HepG2 (cell line): ENCODE measurements around the gene ACAT2. TPM values are rescaled to one million over a fixed set of nuclear protein-coding genes. Genes with fewer than 3 reads are reported as not detected.

ENCODE experiments used
- ARNT2 ChIP-seq: sonication (generic); formaldehyde crosslinking; IDR thresholded peaks from 2 replicates; pipeline ENCODE4 v1.8.0; 2022; ENCODE audit warnings: mild to moderate bottlenecking, low read depth, missing genetic modification reagents, moderate library complexity
- HHEX ChIP-seq: IDR thresholded peaks from 2 replicates; pipeline ENCODE4 v1.6.1; 2016; ENCODE audit warnings: control low read depth
- MAZ ChIP-seq, 2 experiments: sonication (generic) in 1 of 2; formaldehyde crosslinking in 1 of 2; IDR thresholded peaks; 2 replicates each; pipeline versions ENCODE4 v1.5.0 to v1.6.1; 2012 to 2020; ENCODE audit warnings: low read depth in 2 of 2, mild to moderate bottlenecking in 2 of 2, borderline replicate concordance in 1 of 2, improper control_type of control experiment in 1 of 2, low read length in 1 of 2, missing genetic modification reagents in 1 of 2, moderate library complexity in 1 of 2
- MEIS2 ChIP-seq: sonication (generic); formaldehyde crosslinking; IDR thresholded peaks from 2 replicates; pipeline ENCODE4 v1.9.0; 2021; ENCODE audit warnings: mild to moderate bottlenecking, missing genetic modification reagents
- NAIF1 ChIP-seq: sonication (generic); formaldehyde crosslinking; IDR thresholded peaks from 2 replicates; pipeline ENCODE4 v1.5.0; 2020; ENCODE audit warnings: mild to moderate bottlenecking, missing genetic modification reagents, borderline replicate concordance
- PHF21A ChIP-seq: sonication (generic); formaldehyde crosslinking; IDR thresholded peaks from 2 replicates; pipeline ENCODE4 v1.5.0; 2020; ENCODE audit warnings: mild to moderate bottlenecking, missing genetic modification reagents
- PRMT3 ChIP-seq: sonication (generic); formaldehyde crosslinking; IDR thresholded peaks from 2 replicates; pipeline ENCODE4 v1.8.1; 2022; ENCODE audit warnings: low read depth, mild to moderate bottlenecking, moderate library complexity, missing genetic modification reagents, borderline replicate concordance
- SSRP1 ChIP-seq: IDR thresholded peaks from 2 replicates; pipeline ENCODE4 v1.6.1; 2016; ENCODE audit warnings: control low read depth
- TBX2 ChIP-seq: sonication (generic); formaldehyde crosslinking; IDR thresholded peaks from 2 replicates; pipeline ENCODE4 v1.5.0; 2020; ENCODE audit warnings: missing genetic modification reagents, mild to moderate bottlenecking, borderline replicate concordance
- TCF12 ChIP-seq, 2 experiments: fragments of 450-650 bp in 1 of 2; sonication (generic) in 1 of 2; formaldehyde crosslinking in 1 of 2; IDR thresholded peaks; 2 replicates each; pipeline versions ENCODE4 v1.6.1 to v1.8.0; 2017 to 2022; ENCODE audit warnings: antibody characterized with exemption in 1 of 2, mild to moderate bottlenecking in 1 of 2, missing genetic modification reagents in 1 of 2, moderate library complexity in 1 of 2
- ZNF124 ChIP-seq: sonication (generic); formaldehyde crosslinking; IDR thresholded peaks from 2 replicates; pipeline ENCODE4 v1.4.0; 2020; ENCODE audit warnings: missing genetic modification reagents
- ZNF256 ChIP-seq: sonication (generic); formaldehyde crosslinking; conservative IDR thresholded peaks from 2 replicates; pipeline ENCODE4 v1.4.0; 2020; ENCODE audit warnings: missing genetic modification reagents
- polyA plus RNA-seq, 8 experiments: library from polyadenylated mRNA; depleted of rRNA in 3 of 8; stranded (reverse) in 7 of 8; unstranded in 1 of 8; fragments of >200 nt; fragmentation: Illumina TruSeq in 4 of 8; extraction: Trizol in 4 of 8; gene quantifications; 2 replicates each; pipeline versions ENCODE4 v1.2.1 to v1.2.3, GENCODE V29; 2011 to 2016; ENCODE audit warnings: low read depth in 4 of 8, missing spikeins in 1 of 8, mixed read lengths in 1 of 8; ENCODE audit not compliant: insufficient read depth in 1 of 8
- total RNA-seq, 5 experiments: library from RNA; depleted of rRNA; stranded (reverse); fragments of >200 nt; fragmentation: Illumina TruSeq; extraction: Trizol; gene quantifications; 2 replicates each; pipeline ENCODE4 v1.2.3, GENCODE V29; 2016; ENCODE audit warnings: low read depth in 1 of 5
- TF ChIP-seq, protein P1 (sequence below): IDR thresholded peaks from 2 replicates; pipeline ENCODE4 v1.6.1; 2016; ENCODE audit warnings: low read depth, missing genetic modification reagents, missing compliant biosample characterization
- TF ChIP-seq, protein P2 (sequence below): sonication (generic); formaldehyde crosslinking; conservative IDR thresholded peaks from 2 replicates; pipeline ENCODE4 v1.4.0; 2020; ENCODE audit warnings: missing genetic modification reagents
- TF ChIP-seq, protein P3 (sequence below): sonication (generic); formaldehyde crosslinking; IDR thresholded peaks from 2 replicates; pipeline ENCODE4 v1.5.0; 2020; ENCODE audit warnings: missing genetic modification reagents, mild to moderate bottlenecking, borderline replicate concordance
- TF ChIP-seq, protein P4 (sequence below): sonication (generic); formaldehyde crosslinking; IDR thresholded peaks from 2 replicates; pipeline ENCODE4 v1.8.0; 2022; ENCODE audit warnings: missing genetic modification reagents, low read depth, mild to moderate bottlenecking, borderline replicate concordance

ACAT2 gene
- total and polyA plus RNA-seq, 2 of the 13 experiments (the other 11 are each of a cell fraction or from before 2014, with no cell fraction given): 121 to 534 TPM

DNA sequence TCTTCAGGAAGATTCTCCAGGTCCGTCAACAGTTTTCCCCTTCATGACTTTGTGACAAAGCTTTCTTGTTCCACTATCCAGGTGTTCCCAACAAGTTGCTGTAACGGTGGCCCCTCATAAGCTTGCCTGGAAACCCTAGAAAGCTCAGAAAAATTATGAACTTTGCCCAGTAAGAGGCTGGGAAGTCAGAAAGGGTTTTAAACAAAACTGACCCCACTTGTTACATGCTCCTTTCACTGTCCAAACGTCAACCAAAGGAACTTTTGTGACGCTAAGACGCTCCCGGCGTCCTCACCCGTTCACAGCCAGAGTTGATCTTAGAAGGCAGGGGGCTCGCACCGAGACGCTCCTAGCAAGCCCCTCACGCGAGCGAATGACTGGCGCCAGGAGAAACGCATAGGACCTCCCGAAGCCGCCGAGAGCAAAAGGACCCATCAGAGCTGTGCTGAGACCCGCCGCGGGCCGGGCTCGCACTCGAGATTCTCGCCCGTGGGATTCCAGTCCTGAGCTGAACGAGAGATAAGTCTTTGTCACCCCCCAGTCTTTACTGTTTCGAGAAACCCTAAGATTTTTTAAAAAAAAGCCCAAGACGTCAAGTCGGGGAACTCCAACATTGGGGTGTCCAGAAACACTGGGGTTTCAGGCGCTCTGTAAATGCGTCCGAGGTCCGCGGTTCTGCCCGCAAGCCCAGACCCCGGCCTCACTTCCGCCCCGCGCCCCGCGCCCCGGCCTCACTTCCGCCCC, 544 bp upstream of the ACAT2 start (continued):
- TF ChIP-seq, protein P1, sequence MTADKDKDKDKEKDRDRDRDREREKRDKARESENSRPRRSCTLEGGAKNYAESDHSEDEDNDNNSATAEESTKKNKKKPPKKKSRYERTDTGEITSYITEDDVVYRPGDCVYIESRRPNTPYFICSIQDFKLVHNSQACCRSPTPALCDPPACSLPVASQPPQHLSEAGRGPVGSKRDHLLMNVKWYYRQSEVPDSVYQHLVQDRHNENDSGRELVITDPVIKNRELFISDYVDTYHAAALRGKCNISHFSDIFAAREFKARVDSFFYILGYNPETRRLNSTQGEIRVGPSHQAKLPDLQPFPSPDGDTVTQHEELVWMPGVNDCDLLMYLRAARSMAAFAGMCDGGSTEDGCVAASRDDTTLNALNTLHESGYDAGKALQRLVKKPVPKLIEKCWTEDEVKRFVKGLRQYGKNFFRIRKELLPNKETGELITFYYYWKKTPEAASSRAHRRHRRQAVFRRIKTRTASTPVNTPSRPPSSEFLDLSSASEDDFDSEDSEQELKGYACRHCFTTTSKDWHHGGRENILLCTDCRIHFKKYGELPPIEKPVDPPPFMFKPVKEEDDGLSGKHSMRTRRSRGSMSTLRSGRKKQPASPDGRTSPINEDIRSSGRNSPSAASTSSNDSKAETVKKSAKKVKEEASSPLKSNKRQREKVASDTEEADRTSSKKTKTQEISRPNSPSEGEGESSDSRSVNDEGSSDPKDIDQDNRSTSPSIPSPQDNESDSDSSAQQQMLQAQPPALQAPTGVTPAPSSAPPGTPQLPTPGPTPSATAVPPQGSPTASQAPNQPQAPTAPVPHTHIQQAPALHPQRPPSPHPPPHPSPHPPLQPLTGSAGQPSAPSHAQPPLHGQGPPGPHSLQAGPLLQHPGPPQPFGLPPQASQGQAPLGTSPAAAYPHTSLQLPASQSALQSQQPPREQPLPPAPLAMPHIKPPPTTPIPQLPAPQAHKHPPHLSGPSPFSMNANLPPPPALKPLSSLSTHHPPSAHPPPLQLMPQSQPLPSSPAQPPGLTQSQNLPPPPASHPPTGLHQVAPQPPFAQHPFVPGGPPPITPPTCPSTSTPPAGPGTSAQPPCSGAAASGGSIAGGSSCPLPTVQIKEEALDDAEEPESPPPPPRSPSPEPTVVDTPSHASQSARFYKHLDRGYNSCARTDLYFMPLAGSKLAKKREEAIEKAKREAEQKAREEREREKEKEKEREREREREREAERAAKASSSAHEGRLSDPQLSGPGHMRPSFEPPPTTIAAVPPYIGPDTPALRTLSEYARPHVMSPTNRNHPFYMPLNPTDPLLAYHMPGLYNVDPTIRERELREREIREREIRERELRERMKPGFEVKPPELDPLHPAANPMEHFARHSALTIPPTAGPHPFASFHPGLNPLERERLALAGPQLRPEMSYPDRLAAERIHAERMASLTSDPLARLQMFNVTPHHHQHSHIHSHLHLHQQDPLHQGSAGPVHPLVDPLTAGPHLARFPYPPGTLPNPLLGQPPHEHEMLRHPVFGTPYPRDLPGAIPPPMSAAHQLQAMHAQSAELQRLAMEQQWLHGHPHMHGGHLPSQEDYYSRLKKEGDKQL (CRISPR knock-in tag): no peak
- TF ChIP-seq, protein P2, sequence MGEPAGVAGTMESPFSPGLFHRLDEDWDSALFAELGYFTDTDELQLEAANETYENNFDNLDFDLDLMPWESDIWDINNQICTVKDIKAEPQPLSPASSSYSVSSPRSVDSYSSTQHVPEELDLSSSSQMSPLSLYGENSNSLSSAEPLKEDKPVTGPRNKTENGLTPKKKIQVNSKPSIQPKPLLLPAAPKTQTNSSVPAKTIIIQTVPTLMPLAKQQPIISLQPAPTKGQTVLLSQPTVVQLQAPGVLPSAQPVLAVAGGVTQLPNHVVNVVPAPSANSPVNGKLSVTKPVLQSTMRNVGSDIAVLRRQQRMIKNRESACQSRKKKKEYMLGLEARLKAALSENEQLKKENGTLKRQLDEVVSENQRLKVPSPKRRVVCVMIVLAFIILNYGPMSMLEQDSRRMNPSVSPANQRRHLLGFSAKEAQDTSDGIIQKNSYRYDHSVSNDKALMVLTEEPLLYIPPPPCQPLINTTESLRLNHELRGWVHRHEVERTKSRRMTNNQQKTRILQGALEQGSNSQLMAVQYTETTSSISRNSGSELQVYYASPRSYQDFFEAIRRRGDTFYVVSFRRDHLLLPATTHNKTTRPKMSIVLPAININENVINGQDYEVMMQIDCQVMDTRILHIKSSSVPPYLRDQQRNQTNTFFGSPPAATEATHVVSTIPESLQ (CRISPR knock-in tag): no peak
- TF ChIP-seq ZNF124 (CRISPR knock-in tag) (no peak), PRMT3 (no peak), HHEX (no peak), TBX2 (no peak), PHF21A (CRISPR knock-in tag) (0 out of 2 replicates have a peak, but pooled peaks have one; percentile 42), MAZ (IDR thresholded peaks at IDR 0.05; ENCODE audit: borderline replicate concordance, low read depth, low read length) (no peak), MAZ (CRISPR knock-in tag; IDR thresholded peaks at IDR 0.05; ENCODE audit: low read depth) (no peak), ZNF256 (CRISPR knock-in tag) (no peak), MEIS2 (CRISPR knock-in tag) (0 out of 2 replicates have a peak, but pooled peaks have one; percentile 10), ARNT2 (CRISPR knock-in tag) (0 out of 2 replicates have a peak, but pooled peaks have one; percentile 34), SSRP1 (CRISPR knock-in tag) (no peak), NAIF1 (CRISPR knock-in tag) (no peak; the same call in 1 of the 2 replicates), TCF12 (IDR thresholded peaks at IDR 0.05) (no peak), TCF12 (CRISPR knock-in tag; IDR thresholded peaks at IDR 0.05) (no peak)
- TF ChIP-seq, protein P3, sequence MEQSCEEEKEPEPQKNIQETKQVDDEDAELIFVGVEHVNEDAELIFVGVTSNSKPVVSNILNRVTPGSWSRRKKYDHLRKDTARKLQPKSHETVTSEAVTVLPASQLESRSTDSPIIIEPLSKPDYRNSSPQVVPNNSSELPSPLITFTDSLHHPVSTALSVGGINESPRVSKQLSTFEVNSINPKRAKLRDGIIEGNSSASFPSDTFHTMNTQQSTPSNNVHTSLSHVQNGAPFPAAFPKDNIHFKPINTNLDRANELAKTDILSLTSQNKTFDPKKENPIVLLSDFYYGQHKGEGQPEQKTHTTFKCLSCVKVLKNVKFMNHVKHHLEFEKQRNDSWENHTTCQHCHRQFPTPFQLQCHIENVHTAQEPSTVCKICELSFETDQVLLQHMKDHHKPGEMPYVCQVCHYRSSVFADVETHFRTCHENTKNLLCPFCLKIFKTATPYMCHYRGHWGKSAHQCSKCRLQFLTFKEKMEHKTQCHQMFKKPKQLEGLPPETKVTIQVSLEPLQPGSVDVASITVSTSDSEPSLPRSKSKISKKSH (CRISPR knock-in tag): 0 out of 2 replicates have a peak, but pooled peaks have one; percentile 52
- TF ChIP-seq, protein P4, sequence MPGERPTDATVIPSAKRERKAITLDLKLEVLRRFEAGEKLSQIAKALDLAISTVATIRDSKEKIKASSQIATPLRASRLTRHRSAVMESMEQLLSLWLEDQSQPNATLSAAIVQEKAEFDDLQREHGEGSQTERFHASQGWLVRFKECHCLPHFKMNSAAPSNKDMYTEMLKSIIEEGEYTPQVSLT (CRISPR knock-in tag): no peak
